K562 (cell line): ENCODE measurements around the gene UGT8. TPM values are rescaled to one million over a fixed set of nuclear protein-coding genes. Genes with fewer than 3 reads are reported as not detected.

Source experiments
- ATAC-seq: fragments of 200-7000 bp; cut with Tn5 transposase; 3 replicates; pipeline ENCODE4 v1.9.1; 2020; ENCODE audit warnings: moderate library complexity
- BruUV-seq: library from RNA; stranded (reverse); fragments of 400-500 nt; replicated peaks from 2 replicates; lab custom pipeline; 2021; lab: Mats Ljungman, UMichigan
- CTCF ChIA-PET: fragments of 300-600 bp; formaldehyde crosslinking; extraction: SDS; loops from one replicate; lab custom pipeline; 2021; ENCODE audit warnings: low intra/inter-chr PET ratio; lab: Yijun Ruan, JAX
- POLR2A ChIA-PET: fragments of 300-600, 350-650 bp; sonication (Branson Sonifier 250); formaldehyde crosslinking; extraction: SDS; loops from one replicate; lab custom pipeline; 2021; ENCODE audit warnings: antibody characterized with exemption, inconsistent platforms; lab: Yijun Ruan, JAX
- DNase-seq, 4 experiments: peaks; one replicate each; pipeline versions ENCODE4 v3.0.0 to v3.0.0-alpha.2; 2011 to 2018; ENCODE audit warnings: low spot score in 3 of 4, mixed read lengths in 3 of 4; ENCODE audit errors: extremely low read depth in 1 of 4
- FAIRE-seq: peaks from 2 replicates; lab custom pipeline; 2011; peaks lifted over from hg19 to GRCh38; lab: Jason Lieb, UNC
- H2AFZ ChIP-seq: 2 replicates; pipeline ENCODE4 v1.6.0; 2011; ENCODE audit warnings: low read depth, low read length, control low read depth, inconsistent platforms
- H3K27ac ChIP-seq: fragments of 200-600 bp; 3 replicates; pipeline ENCODE4 v1.8.0; 2011; ENCODE audit warnings: low read depth, mild to moderate bottlenecking, control low read depth, inconsistent platforms, low read length, moderate library complexity, mixed read lengths; ENCODE audit errors: extremely low read depth
- H3K27me3 ChIP-seq, 2 experiments: fragments of 300-600 bp in 1 of 2; 2 replicates in 1 of 2; 3 replicates in 1 of 2; pipeline versions ENCODE4 v1.6.0 to v1.8.0; 2011; ENCODE audit warnings: inconsistent platforms in 2 of 2, low read length in 2 of 2, mild to moderate bottlenecking in 1 of 2, mixed read lengths in 1 of 2, moderate library complexity in 1 of 2; ENCODE audit not compliant: control insufficient read depth in 2 of 2, insufficient read depth in 2 of 2
- H3K36me3 ChIP-seq: fragments of 300-600 bp; 3 replicates; pipeline ENCODE4 v1.8.0; 2011; ENCODE audit warnings: mild to moderate bottlenecking, low read length, inconsistent platforms; ENCODE audit not compliant: control insufficient read depth, insufficient read depth
- H3K4me1 ChIP-seq, 2 experiments: fragments of 200-600 bp in 1 of 2; replicated peaks in 1 of 2; 2 replicates in 1 of 2; 3 replicates in 1 of 2; pipeline versions ENCODE4 v1.5.1 to v1.8.0; 2011; ENCODE audit warnings: inconsistent platforms in 2 of 2, low read length in 2 of 2, mild to moderate bottlenecking in 1 of 2, mixed read lengths in 1 of 2, moderate library complexity in 1 of 2; ENCODE audit not compliant: control insufficient read depth in 2 of 2, insufficient read depth in 2 of 2
- H3K4me2 ChIP-seq: 2 replicates; pipeline ENCODE4 v1.6.1; 2011; ENCODE audit warnings: low read length, control low read depth, inconsistent platforms, mixed read lengths; ENCODE audit not compliant: insufficient read depth
- H3K4me3 ChIP-seq: fragments of 200-600 bp; sonication (generic), shearing (Covaris generic); 2 replicates; pipeline ENCODE4 v1.5.1; 2016; ENCODE audit warnings: control low read depth, inconsistent platforms
- H3K79me2 ChIP-seq: fragments of 200-600 bp; 3 replicates; pipeline ENCODE4 v1.8.0; 2011; ENCODE audit warnings: low read length, inconsistent platforms; ENCODE audit not compliant: control insufficient read depth, insufficient read depth
- H3K9ac ChIP-seq, 2 experiments: 2 replicates each; pipeline versions ENCODE4 v1.6.0 to v1.6.1; 2011; ENCODE audit warnings: low read depth in 2 of 2, low read length in 2 of 2, control low read depth in 1 of 2, inconsistent platforms in 1 of 2, mild to moderate bottlenecking in 1 of 2, mixed read lengths in 1 of 2; ENCODE audit not compliant: insufficient read depth in 1 of 2
- H3K9me1 ChIP-seq: one replicate; pipeline ENCODE4 v1.6.0; 2011; ENCODE audit warnings: inconsistent platforms, mild to moderate bottlenecking, low read length, moderate library complexity; ENCODE audit not compliant: control insufficient read depth, insufficient read depth
- H3K9me3 ChIP-seq: replicated peaks from 2 replicates; pipeline ENCODE4 v1.5.1; 2011; ENCODE audit warnings: low read depth, low read length, inconsistent platforms; ENCODE audit not compliant: control insufficient read depth, insufficient read depth
- H4K20me1 ChIP-seq: replicated peaks from 2 replicates; pipeline ENCODE4 v1.6.1; 2011; ENCODE audit warnings: low read length, inconsistent platforms, mixed read lengths; ENCODE audit not compliant: control insufficient read depth, insufficient read depth
- JUN ChIP-seq, 2 experiments: sonication (generic) in 1 of 2; formaldehyde crosslinking in 1 of 2; IDR thresholded peaks; 2 replicates each; pipeline versions ENCODE4 v1.6.1 to v1.8.0; 2012 to 2022; ENCODE audit warnings: borderline replicate concordance in 2 of 2, mild to moderate bottlenecking in 2 of 2, improper control_type of control experiment in 1 of 2, low read depth in 1 of 2, low read length in 1 of 2, missing genetic modification reagents in 1 of 2
- NONO ChIP-seq, 2 experiments: fragments of 200-400 bp in 1 of 2; fragments of 450-650 bp in 1 of 2; formaldehyde crosslinking in 1 of 2; IDR thresholded peaks; 2 replicates each; pipeline ENCODE4 v1.6.1; 2017; ENCODE audit warnings: low read depth in 2 of 2, mild to moderate bottlenecking in 2 of 2, moderate library complexity in 2 of 2, low read length in 1 of 2
- RFX5 ChIP-seq: IDR thresholded peaks from 2 replicates; pipeline ENCODE4 v1.6.1; 2011; ENCODE audit warnings: low read depth, mild to moderate bottlenecking, improper control_type of control experiment, low read length
- SAP30 ChIP-seq: fragments of 200-600 bp; sonication (generic); IDR thresholded peaks from 2 replicates; pipeline ENCODE4 v1.6.1; 2012; ENCODE audit warnings: borderline replicate concordance, low read depth, mild to moderate bottlenecking, moderate library complexity, low read length, control low read depth, inconsistent platforms; ENCODE audit not compliant: insufficient read depth, poor library complexity, severe bottlenecking
- TEAD1 ChIP-seq, 2 experiments: fragments of 450-650 bp in 1 of 2; sonication (generic) in 1 of 2; formaldehyde crosslinking; IDR thresholded peaks; 2 replicates each; pipeline versions ENCODE4 v1.4.0 to v1.8.0; 2020 to 2022; ENCODE audit warnings: mild to moderate bottlenecking in 2 of 2, missing genetic modification reagents in 1 of 2
- ZNF212 ChIP-seq: fragments of 450-650 bp; formaldehyde crosslinking; IDR thresholded peaks from 2 replicates; pipeline ENCODE4 v1.4.0; 2020; ENCODE audit warnings: mild to moderate bottlenecking
- ZNF717 ChIP-seq: fragments of 250-450 bp; sonication (Bioruptor Pico); IDR thresholded peaks from 2 replicates; pipeline ENCODE4 v1.5.0; 2021
- ZSCAN29 ChIP-seq: fragments of 450-650 bp; IDR thresholded peaks from 2 replicates; pipeline ENCODE4 v1.6.1; 2017
- WGBS: fragments of 100-300 bp; shearing (Covaris generic); methylation state at CpG from one replicate; pipeline ENCODE4 v1.1.6; 2016; ENCODE audit warnings: low coverage, mixed read lengths; ENCODE audit not compliant: insufficient coverage; ENCODE audit errors: missing lambda C conversion rate; 5-methylcytosine and 5-hydroxymethylcytosine counted together
- in situ Hi-C: fragments of 300-500 bp; cut with MboI; formaldehyde crosslinking; loops from 4 replicates; pipeline ENCODE4 v1.15.0; 2018; ENCODE audit warnings: inconsistent platforms, mixed read lengths
- intact Hi-C: fragments of 100-400 bp; cut with micrococcal nuclease; formaldehyde crosslinking; loops from 2 replicates; pipeline ENCODE4 v1.14.2; 2022
- polyA plus RNA-seq, 8 experiments: library from polyadenylated mRNA; depleted of rRNA in 4 of 8; stranded (reverse) in 5 of 8; unstranded in 3 of 8; fragments of >200 nt; fragmentation: Nextera tagmentation in 2 of 8; fragmentation: Illumina TruSeq in 1 of 8; extraction: Ambion mirVana in 2 of 8; extraction: Trizol in 1 of 8; gene quantifications; 2 replicates each; pipeline versions ENCODE4 v1.2.1 to v1.2.3, GENCODE V29; 2011 to 2014; ENCODE audit warnings: inconsistent platforms in 1 of 8, missing spikeins in 1 of 8
- total RNA-seq, 7 experiments: library from RNA; depleted of rRNA in 6 of 7; stranded (reverse); fragments of >200 nt in 6 of 7; fragmentation: Illumina TruSeq in 2 of 7; extraction: Trizol in 2 of 7; gene quantifications; 2 replicates each; pipeline versions ENCODE4 v1.2.1 to v1.2.3, GENCODE V29; 2011 to 2021; ENCODE audit warnings: low replicate concordance in 1 of 7
- TF ChIP-seq, protein P1 (sequence below): fragments of 450-650 bp; IDR thresholded peaks from 2 replicates; pipeline ENCODE4 v1.6.1; 2016; ENCODE audit warnings: low read depth
- TF ChIP-seq, protein P2 (sequence below): fragments of 250-450 bp; sonication (Bioruptor Pico); IDR thresholded peaks from 2 replicates; pipeline ENCODE4 v1.5.1; 2021; ENCODE audit warnings: mild to moderate bottlenecking
- TF ChIP-seq, protein P3 (sequence below): sonication (generic); formaldehyde crosslinking; IDR thresholded peaks from 2 replicates; pipeline ENCODE4 v1.8.0; 2022; ENCODE audit warnings: mild to moderate bottlenecking, missing genetic modification reagents

Gene UGT8
- total and polyA plus RNA-seq, 9 of the 15 experiments (the other 6 are each of a cell fraction or from before 2014, with no cell fraction given), result 3.0 to 10.7 (median 6.0) TPM

DNA sequence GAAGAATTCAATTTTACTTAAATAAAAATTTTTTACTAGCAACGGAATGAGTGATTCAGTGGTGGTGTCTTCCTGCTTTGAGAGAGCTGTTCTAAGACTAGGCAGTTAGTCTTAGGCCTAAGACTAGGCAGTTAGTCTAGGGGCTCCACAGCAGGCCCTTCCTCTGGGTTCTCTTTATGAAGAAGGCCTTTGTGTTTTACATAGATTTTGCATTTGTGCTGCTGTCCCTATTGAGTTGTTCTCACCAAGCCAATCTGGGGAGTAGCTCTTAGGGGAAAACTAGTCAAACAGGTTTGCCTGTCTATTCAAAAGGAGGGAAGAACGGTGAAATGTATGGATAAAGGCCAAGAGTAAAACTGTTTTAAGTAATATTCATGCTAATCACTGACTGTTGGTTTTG is 7.6 kb downstream of the UGT8 start:
- H3K4me3 ChIP-seq, result no peak overlapping the region
- 8% methylated on average over 2 of the region's 2 CpGs for WGBS
- peaks cover 43% of the 10 kb centered on the region for H3K79me2 ChIP-seq
- no TSS peak for BruUV-seq
- ChIA-PET CTCF (no interaction called here), POLR2A (interaction anchor here (1.4 kb wide), 1 partner anchor 9 kb away, joined by 4 read pairs; no protein-coding TSS in a partner anchor)
- intact Hi-C loops (no loop called here), in situ Hi-C loops (no loop called here)
- no peaks in the 10 kb centered on the region for H4K20me1 ChIP-seq
- no peak overlapping the region for H3K4me2 ChIP-seq
- H3K36me3 ChIP-seq, result no peaks in the 10 kb centered on the region
- FAIRE-seq, result no peak
- no peaks in the 10 kb centered on the region for H3K9me1 ChIP-seq
- H2AFZ ChIP-seq, result no peak overlapping the region
- no peak for ATAC-seq
- H3K4me1 ChIP-seq, result no peaks in the 10 kb centered on the region; a peak in 1 of 5 replicates
- no peak overlapping the region for H3K9ac ChIP-seq
- DNase-seq, result no peak
- H3K9me3 ChIP-seq, result no peaks in the 10 kb centered on the region
- no peak overlapping the region for H3K27ac ChIP-seq
- H3K27me3 ChIP-seq, result no peaks in the 10 kb centered on the region
- TF ChIP-seq, protein P1, sequence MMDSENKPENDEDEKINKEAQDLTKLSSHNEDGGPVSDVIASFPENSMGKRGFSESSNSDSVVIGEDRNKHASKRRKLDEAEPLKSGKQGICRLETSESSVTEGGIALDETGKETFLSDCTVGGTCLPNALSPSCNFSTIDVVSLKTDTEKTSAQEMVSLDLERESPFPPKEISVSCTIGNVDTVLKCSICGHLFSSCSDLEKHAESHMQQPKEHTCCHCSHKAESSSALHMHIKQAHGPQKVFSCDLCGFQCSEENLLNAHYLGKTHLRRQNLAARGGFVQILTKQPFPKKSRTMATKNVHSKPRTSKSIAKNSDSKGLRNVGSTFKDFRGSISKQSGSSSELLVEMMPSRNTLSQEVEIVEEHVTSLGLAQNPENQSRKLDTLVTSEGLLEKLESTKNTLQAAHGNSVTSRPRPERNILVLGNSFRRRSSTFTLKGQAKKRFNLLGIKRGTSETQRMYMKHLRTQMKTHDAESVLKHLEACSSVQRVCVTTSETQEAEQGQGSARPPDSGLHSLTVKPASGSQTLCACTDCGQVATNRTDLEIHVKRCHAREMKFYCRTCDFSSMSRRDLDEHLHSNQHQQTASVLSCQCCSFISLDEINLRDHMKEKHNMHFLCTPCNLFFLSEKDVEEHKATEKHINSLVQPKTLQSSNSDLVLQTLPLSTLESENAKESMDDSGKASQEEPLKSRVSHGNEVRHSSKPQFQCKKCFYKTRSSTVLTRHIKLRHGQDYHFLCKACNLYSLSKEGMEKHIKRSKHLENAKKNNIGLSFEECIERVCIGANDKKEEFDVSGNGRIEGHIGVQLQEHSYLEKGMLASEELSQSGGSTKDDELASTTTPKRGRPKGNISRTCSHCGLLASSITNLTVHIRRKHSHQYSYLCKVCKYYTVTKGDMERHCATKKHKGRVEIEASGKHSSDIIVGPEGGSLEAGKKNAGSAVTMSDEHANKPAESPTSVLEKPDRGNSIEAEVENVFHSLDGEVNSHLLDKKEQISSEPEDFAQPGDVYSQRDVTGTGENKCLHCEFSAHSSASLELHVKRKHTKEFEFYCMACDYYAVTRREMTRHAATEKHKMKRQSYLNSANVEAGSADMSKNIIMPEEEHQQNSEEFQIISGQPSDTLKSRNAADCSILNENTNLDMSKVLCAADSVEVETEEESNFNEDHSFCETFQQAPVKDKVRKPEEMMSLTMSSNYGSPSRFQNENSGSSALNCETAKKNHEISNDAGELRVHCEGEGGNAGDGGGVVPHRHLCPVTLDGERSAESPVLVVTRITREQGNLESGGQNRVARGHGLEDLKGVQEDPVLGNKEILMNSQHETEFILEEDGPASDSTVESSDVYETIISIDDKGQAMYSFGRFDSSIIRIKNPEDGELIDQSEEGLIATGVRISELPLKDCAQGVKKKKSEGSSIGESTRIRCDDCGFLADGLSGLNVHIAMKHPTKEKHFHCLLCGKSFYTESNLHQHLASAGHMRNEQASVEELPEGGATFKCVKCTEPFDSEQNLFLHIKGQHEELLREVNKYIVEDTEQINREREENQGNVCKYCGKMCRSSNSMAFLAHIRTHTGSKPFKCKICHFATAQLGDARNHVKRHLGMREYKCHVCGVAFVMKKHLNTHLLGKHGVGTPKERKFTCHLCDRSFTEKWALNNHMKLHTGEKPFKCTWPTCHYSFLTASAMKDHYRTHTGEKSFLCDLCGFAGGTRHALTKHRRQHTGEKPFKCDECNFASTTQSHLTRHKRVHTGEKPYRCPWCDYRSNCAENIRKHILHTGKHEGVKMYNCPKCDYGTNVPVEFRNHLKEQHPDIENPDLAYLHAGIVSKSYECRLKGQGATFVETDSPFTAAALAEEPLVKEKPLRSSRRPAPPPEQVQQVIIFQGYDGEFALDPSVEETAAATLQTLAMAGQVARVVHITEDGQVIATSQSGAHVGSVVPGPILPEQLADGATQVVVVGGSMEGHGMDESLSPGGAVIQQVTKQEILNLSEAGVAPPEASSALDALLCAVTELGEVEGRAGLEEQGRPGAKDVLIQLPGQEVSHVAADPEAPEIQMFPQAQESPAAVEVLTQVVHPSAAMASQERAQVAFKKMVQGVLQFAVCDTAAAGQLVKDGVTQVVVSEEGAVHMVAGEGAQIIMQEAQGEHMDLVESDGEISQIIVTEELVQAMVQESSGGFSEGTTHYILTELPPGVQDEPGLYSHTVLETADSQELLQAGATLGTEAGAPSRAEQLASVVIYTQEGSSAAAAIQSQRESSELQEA, result no peak
- TF ChIP-seq NONO (IDR thresholded peaks at IDR 0.05; ENCODE audit: low read depth in 2 of 2, low read length in 1 of 2) (no peak), ZNF212 (CRISPR knock-in tag) (no peak), TEAD1 (CRISPR knock-in tag; IDR thresholded peaks at IDR 0.05) (no peak), RFX5 (no peak), JUN (IDR thresholded peaks at IDR 0.05; ENCODE audit: borderline replicate concordance, low read depth, low read length) (no peak), JUN (CRISPR knock-in tag; IDR thresholded peaks at IDR 0.05; ENCODE audit: borderline replicate concordance) (no peak), SAP30 (no peak), ZNF717 (no peak), ZSCAN29 (no peak)
- TF ChIP-seq, protein P2, sequence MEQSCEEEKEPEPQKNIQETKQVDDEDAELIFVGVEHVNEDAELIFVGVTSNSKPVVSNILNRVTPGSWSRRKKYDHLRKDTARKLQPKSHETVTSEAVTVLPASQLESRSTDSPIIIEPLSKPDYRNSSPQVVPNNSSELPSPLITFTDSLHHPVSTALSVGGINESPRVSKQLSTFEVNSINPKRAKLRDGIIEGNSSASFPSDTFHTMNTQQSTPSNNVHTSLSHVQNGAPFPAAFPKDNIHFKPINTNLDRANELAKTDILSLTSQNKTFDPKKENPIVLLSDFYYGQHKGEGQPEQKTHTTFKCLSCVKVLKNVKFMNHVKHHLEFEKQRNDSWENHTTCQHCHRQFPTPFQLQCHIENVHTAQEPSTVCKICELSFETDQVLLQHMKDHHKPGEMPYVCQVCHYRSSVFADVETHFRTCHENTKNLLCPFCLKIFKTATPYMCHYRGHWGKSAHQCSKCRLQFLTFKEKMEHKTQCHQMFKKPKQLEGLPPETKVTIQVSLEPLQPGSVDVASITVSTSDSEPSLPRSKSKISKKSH (CRISPR knock-in tag), result no peak
- TF ChIP-seq, protein P3, sequence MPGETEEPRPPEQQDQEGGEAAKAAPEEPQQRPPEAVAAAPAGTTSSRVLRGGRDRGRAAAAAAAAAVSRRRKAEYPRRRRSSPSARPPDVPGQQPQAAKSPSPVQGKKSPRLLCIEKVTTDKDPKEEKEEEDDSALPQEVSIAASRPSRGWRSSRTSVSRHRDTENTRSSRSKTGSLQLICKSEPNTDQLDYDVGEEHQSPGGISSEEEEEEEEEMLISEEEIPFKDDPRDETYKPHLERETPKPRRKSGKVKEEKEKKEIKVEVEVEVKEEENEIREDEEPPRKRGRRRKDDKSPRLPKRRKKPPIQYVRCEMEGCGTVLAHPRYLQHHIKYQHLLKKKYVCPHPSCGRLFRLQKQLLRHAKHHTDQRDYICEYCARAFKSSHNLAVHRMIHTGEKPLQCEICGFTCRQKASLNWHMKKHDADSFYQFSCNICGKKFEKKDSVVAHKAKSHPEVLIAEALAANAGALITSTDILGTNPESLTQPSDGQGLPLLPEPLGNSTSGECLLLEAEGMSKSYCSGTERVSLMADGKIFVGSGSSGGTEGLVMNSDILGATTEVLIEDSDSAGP (CRISPR knock-in tag), result no peak
